GM04503 (cell line): ENCODE results near the gene TSNAX.

ENCODE experiments used
- DNase-seq: peaks from one replicate; pipeline ENCODE4 v3.0.0-alpha.2; 2012; ENCODE audit warnings: low read depth

TSNAX gene

DNA sequence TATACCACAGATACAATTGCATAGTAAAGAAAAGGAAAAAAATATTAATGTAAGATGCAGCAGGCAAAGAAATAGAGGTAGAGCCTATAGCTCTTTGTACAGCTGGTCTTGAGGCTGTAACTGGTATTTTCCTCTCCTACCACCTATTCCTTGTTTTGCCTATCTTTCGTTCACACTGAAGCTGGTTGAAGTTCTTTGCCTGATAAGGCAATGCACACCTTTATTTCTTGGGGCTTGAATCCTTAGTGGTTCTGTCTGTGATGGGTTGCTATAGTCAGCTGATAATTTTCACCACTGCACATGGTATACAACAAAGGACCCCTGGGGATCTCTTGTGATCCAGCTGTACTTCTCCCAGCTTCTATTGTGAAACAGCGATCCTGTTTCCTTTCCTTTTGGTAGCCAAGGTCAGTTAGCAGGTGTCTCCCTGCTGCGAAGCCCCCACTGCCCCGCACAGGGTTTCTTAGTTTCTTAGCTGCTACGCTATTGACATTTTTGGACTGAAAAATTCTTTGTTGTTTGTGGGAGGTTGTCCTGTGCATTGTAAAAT is 9.9 kb upstream of the TSNAX start:
- DNase-seq: no peak

DNA sequence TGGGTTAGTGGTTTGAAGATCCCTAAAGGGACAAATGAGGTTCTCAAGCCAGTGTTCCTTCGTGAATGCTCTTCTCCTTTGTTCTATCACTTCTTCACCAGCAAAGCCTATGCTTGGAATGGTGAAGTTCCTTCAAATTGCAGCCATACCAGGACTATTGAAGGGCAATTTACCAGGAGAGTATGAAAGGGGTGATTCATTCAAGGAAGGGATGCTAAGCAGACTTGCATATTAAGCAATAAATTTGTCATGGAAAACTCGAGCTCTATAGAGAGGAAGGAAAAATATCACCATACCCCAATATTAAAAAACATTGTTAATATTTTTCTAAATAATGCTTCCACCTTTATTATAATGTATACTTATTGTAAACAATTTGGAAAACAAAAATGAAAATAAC is 9.3 kb upstream of the TSNAX start:
- no peak for DNase-seq

DNA sequence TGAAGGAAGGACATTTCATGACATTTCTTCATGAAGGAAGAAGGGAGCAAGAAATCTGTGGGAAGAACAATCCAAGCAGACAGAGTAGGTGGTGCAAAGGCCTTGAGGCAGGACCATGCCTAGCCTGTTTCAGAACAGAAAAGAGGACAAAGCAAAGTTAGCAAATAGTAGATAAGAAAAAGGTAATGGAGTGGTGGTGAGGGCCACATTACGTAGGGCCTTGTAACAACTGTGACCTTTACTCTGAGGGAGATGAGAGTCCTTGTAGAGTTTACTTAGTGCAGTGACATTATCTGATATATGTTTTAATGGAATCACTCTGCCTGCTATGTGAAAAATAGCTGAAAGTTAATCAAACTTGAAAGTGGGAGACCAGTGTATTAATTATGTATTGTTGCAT is 6.4 kb upstream of the TSNAX start:
- DNase-seq: no peak

DNA sequence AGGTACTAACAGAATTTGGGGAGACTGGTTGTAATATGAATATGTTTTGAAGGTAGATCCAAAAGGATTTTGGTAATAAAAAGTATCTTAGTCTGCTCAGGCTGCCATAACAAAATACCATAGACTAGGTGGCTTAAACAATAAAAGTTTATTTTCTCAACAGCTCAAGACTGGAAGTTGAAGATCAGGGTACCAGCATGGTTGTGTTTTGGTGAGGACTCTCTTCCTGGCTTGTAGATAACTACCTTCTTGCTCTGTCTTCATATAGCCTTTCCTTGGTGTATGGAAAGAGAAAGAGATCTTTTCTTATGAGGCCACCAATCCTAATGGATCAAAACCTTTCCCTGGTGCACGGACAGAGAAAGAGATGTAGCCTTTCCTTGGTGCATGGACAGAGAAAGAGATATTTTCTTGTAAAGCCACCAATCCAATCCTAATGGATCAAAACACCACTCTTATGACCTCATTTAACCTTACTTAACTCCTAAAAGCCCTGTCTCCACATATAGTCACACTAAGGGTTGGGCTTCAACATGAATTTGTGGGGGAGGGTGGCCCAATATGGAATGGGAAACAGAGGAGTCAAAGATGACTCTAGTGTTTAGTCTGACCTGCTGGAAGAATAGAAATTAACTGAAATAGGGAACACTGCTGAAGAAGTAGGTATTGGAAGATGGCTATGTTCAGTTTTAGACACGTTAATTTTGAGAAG is 5.4 kb upstream of the TSNAX start:
- no peak for DNase-seq

DNA sequence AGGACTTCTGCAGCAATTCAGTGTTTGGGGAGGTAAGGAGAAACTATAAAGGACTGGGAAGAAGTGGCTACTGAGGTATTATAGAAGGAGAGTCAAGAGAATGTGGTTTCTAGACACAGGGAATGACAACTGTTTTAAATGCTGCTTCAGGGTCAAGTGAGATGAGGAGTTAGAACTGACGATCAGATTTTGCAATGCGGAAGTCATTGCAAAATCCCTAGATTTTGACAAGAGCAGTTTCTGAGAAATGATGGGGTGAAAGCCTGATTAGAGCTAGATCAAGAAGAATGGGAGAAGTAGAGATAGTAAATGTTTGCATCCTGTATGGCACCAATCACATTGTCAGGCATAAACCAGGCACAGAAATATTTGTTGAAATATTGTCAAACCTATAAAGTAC is 4.7 kb upstream of the TSNAX start:
- no peak for DNase-seq

DNA sequence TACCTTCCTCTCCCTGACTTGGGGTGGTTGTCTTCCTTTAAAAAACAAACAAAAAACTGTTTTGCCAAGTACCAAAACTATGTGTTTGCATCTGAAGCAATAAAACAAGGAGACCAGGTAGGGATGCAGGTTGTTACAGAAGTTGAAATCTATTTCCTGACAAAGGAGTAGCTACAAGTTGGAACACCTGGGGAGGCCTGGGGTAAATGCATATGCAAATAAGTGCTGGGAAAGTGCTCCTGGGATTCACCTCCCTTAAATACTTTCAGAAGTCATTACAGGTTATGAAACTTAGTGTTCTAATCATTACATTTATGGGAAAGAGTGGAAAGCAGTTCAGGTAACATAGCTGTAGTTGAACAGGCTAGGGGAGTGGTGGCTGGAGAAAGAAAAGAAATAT is 1.9 kb upstream of the TSNAX start:
- no peak for DNase-seq

DNA sequence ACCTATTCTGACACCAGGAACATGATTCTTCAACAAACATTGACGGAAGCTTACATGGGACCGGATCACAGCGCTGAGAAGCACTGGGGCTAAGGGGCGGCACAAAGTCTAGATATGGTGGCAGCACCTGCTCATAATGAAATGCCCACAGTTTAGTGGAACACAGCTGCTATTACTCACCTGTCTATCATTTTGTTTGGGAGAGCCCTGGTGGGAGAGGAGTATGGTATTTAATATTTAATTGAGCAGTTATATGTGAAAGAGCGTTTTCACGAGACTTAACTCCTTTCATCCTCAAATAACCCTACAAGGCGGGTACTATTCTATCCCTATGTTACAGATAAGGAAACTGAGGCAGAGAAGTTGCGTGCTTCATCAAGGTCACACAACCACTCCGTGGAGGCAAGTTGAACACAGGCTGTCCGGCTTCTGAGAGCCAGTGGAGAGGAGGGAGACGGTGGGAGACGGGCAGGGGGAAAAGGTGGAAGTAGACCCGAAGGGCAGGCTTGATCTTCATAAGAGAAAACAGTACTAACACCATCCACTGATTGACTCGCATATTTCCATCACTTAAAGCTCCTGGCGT is 790 bp upstream of the TSNAX start:
- no peak for DNase-seq

DNA sequence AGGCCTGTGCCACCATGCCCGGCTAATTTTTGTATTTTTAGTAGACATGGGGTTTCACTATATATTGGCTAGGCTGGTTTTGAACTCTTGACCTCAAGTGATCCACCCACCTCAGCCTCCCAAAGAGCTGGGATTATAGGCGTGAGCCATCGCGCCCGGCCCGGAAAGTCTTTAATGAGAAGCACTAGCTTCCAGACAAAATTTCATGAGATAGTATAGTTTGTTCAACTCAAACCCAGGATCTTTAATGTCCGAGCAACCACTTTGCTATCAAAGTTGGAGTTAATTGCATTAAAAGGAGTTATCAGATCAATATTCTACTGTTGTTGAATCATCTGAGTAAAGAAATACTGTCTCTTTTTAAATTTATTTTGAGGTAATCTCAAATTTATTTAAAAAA is 4.8 kb downstream of the TSNAX start:
- DNase-seq: no peak

DNA sequence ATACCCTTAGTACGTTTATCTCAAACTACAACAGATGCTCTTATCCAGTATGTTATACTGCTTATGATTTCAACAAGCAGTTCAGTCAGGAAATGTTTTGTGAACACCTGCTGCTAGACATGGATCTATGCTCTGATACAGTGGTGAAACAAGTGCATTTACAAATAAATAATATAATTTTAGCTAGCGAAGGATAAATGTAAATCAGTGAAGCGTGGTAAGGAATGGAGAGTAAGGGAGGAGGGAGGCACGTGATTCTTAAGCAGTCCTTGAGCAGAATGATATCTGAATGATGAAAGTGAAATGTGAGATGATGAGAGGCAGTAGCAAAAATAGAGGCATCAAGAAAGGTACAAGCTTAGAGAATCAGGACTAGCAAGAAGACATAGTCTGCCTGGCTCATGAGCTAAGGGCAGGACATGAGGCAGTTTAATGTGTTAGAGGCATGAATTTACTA is 6.3 kb downstream of the TSNAX start:
- DNase-seq: no peak

DNA sequence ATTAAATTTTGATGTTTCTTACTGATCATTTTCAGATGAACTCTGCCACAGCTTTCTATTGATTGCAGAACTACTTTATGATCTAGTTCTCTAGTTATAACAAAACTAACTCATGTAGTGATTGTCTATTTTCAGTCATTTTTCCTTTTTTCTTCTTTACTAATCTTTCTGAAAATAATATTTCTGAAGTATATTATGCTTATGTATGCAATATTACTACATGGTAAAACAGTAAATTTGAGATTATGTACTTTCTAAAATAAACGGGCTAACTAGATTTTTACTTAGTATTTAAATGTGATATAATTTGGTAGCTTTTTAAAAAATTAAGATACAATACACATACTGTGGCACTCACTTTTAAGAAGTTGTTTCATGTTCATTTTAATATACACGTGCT is 7.6 kb downstream of the TSNAX start:
- DNase-seq: no peak

DNA sequence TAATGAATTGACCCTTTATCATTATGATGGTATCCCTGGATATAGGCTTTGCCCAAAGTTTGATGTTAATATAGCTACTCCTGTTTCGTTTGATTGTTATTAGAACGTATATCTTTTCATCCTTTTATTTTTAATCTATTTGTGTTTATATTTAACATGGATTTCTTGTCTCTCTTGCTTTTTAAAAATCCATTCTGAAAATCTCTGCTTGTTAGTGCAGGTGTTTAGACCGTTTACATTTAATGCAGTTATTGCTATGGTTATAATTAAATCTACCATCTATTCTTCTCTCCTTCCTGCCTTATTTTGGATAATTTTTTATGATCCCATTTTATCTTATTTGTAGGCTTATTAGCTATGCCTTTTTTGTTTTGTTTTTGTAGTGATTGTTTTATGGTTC is 12.4 kb downstream of the TSNAX start:
- no peak for DNase-seq

DNA sequence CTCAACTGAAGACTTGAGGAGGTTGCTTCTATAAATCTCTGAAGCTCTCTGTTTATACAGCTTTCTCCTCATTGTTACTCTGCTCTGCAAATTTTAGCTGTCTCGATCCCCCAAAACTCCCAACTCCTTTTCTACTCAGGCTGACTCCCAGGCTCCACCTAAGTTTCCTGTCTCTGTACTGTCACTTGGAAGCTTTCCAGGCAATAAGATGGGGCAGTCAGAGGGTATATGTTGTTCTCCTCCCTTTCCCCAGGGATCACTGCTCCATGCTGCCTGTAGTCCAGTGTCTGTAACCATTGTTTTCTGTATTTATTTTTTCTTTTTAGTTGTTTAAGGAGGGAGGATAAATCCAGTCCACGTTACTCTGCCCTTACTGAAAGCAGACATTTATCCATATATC is 13.4 kb downstream of the TSNAX start:
- no peak for DNase-seq

DNA sequence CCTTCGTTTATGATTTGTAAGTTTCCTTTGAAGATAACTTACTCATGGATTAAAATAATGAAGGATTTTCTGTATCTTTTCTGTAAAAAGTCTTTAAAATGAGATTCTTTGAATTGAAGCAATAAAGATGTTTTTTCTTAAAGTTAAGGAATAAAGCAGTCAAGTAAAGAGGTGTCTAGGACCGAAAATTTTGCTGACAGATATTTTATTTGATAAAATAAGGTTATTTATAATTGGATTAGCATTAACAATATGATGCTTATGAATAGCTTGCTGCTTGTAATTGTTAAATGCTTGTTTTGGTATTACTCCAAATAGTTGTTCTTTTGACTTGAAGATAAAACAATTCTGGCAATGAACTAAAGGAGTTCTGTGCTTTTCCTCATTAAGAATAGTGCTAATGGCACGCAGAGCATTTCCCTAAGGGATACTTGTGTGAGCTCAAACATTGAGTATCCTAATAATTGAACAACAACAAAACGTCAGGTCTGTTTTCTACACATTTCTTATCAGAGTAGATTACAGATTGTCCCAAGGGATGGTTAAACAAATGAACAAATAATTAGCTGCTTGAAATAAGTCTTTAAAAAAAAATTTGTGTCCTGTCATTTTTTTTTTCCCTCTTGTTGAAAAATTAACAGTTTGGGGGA is 16.6 kb downstream of the TSNAX start:
- no peak for DNase-seq

DNA sequence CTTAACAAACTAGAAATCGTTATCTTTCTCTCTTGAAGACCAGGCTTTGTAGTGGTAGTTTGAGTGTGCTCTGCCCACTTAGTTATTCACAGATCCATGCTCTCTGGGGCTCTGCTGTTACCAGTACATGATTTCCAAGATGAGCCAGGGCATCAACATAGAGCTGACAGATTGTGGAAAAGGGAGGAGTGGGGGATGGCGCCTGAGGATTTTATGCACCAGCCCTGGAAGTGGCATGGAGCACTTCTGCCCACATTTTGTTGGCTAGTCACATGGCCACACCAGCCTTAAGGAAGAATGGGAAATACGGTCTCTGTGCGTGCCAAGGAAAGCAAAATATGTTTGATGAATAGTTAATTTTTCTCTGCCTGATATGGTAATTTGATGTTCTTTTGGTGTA is 18.2 kb downstream of the TSNAX start:
- no peak for DNase-seq

DNA sequence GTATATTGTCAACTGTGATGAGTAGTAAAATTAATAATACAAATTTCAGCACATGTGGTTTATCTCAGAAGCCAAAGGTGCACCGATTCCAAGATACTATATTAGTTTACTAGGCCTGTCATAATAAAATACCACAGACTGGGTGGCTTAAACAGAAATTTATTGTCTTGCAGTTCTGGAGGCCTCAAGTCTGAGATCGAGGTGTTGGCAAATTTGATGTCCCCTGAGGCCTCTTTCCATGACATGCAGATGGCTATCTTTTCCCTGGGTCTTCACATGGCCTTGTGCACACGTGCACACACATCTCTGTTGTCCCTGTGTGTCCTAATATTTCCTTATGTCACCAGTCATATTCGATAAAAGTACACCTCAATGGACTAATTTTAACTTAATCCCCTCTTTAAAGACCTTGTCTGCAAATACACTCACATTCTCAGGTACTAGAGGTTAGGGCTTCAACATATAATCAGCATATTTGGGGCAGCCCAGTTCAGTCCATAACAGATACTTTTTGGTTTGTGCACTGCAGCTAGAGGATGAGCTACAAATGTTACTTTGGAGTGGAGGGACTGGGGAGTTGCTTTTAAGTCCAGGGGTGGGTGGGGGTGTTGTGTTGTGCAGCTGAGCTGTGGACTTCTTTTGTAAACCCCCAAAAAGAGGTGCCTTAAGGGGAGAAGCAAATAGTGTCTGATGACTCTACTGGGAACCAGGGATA is 21.4 kb downstream of the TSNAX start:
- DNase-seq: no peak

DNA sequence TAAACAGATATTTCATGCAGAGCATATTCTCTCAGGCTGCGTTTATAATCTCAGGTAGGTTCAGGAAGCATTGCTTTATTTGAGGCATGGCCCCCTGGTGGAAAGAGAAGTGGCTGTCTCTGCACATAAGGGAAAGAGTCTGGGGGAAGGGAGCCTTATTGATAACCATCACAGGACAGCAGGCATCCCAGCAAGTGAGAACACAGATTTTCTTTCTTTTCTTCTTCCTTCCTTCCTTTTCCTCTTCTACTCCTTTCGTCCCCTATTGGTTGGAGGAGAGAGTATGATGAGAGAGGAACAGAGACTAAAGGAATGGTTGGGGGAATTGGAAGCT is 21.9 kb downstream of the TSNAX start:
- DNase-seq: no peak

DNA sequence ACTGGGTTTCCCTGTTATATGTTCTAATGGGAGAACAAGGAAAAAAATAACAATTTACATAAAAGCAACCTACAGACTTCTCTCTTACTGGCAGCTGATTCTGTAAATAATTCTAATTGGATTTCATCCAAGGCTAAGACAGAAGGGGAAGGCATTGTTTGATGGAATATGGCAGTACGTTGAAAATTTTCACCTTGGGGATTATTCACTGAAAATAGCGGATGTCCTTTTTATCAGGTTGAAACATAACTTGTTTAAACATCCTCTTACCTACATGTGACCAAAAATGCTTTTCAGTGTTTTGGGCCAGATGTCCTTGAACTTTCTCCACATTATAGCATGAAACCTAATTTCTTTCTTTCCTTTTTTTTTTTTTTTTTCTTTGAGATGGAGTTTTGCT is 24.9 kb downstream of the TSNAX start:
- no peak for DNase-seq

DNA sequence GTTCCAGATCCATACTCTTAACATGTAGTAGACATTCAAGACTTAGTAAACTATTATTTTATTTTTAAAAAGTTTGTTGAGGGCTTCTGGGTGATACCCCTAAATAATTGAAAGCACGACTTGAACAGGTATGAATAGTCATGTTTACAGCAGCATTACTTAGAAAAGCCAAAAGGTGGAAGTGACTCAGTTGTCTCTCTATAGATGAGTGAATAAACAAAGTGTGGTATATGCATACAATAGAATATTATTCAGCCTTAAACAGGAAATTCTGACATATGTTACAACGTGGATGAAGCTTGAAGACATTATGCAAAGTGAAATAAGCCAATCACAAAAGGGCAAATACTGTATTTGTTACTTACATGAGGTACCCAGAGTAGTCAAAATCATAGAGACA is 26.5 kb downstream of the TSNAX start:
- DNase-seq: no peak

DNA sequence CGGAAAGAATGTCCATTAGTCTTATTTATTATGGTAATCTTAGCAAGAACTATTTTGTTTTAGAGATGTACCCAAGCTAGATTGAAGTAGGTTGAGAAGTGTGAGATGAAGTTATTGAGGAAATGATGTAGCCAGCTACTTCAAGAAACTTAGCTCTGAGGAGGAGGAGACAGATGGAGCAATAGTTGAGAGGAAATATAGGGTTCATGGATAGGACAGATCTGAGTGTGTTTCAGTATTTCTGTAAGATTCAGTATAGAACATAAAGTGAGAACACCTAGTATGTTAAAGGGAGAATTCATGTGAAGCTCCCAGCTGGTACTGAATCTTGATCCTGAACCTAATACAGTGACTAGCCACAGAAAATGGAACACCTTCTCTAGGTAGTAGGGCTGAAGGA is 28.9 kb downstream of the TSNAX start:
- no peak for DNase-seq

DNA sequence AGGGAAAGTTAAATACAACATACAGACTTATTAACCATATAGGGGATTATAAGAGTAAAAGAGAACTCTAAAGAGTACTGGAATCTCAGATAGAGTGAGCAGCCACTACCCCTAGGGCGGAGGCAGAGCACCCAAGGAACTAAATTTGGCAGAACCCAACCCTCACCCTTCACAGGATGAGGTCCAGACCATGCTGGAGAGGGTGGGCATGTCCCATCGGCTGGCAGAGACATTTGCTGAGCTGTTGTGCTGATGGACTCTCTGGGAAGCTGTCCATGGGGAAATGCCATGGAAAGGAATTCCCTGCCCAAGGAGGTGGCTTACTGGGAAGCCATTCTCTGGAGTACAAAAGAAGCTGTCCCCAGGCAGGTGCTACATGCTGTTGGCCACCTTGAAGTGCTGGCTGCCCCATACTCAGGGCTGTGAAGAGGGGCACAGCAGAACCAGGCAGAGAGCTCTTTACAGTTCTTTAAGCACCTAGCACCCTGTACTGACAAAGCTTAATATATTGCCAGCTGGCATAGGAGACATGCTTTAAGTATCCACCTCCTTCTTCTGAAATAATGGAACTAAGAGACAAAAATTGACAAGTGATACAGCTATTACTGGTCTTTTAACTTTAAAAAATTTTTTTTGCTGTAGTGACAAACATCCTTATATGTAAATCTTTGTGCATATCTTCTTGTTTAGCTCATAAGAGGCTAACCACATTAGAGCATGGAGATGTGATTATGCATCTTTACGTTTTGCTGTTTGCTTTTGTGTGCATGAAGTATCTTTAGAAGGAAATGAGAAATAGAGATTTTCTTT is 29.6 kb downstream of the TSNAX start:
- DNase-seq: no peak

DNA sequence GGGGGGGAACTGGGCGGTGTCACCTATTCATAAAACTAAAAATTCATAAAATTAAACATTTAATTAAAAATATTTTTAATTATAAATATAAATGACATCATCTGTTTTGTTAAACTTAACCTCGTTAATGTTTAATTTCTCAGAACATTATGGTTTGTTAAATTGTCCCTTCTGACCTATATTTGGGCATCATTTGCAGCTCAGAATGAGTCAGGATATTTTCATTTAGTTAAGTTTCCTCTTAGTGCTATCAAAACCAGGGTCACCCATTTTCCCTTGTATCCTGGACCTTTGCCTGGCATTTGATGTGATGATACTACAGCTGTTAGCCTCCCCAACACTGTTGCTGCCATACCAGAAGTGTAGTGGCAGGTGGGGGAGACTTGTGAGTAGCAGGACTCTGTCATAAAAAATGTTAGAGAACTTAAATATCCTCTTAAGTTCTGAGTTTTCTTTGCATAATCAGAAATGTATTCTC is 30.3 kb downstream of the TSNAX start:
- DNase-seq: no peak
